ENCODE measurements around the gene STON2. TPM values are rescaled to one million over a fixed set of nuclear protein-coding genes. Genes with fewer than 3 reads are reported as not detected.
"Not testable (repeated sequence)": the region's sequence is repeated elsewhere in the genome, so short reads cannot be mapped to it uniquely, and the experiment has no call there.

The STON2 gene
- total RNA-seq, 2 donors from 2014 or later: 8.6 to 14.1 TPM

DNA sequence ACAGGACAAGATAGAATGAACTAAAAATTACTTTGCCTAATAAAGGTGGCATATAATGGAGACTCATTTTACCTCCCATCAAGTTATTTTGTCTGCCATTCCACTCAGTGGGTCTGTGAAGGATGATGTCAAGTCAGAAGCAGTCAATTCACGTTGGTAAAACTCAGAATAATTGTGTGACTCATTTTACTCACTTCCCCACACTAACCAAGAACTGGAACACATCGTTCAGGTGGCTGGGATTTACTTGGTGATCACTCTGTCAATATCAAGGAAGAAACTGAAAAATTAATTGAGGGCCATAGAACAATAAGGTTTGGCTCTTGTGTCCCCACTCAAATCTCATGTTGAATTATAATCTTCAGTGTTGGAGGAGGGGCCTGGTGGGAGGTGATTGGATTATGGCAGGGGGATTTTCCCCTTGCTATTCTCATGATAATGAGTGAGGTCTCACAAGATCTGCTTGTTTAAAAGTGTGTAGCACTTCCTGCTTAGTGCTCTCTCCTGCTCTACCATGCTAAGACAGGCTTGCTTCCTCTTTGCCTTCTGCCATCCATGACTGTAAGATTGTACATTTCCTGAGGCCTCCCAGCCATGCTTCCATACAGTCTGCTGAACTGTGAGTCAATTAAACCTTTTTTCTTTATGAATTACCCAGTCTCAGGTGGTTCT is 143.7 kb downstream of the STON2 start:
- H3K36me3 ChIP-seq: no peaks in the 10 kb centered on the region
- no peak overlapping the region for H3K4me3 ChIP-seq
- H3K9me3 ChIP-seq: no peaks in the 10 kb centered on the region
- H3K27ac ChIP-seq: no peak overlapping the region
- no peaks in the 10 kb centered on the region for H3K4me1 ChIP-seq
- TF ChIP-seq, protein P1, sequence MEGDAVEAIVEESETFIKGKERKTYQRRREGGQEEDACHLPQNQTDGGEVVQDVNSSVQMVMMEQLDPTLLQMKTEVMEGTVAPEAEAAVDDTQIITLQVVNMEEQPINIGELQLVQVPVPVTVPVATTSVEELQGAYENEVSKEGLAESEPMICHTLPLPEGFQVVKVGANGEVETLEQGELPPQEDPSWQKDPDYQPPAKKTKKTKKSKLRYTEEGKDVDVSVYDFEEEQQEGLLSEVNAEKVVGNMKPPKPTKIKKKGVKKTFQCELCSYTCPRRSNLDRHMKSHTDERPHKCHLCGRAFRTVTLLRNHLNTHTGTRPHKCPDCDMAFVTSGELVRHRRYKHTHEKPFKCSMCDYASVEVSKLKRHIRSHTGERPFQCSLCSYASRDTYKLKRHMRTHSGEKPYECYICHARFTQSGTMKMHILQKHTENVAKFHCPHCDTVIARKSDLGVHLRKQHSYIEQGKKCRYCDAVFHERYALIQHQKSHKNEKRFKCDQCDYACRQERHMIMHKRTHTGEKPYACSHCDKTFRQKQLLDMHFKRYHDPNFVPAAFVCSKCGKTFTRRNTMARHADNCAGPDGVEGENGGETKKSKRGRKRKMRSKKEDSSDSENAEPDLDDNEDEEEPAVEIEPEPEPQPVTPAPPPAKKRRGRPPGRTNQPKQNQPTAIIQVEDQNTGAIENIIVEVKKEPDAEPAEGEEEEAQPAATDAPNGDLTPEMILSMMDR (IDR thresholded peaks at IDR 0.05): no peak
- no peaks in the 10 kb centered on the region for H3K27me3 ChIP-seq
- DNase-seq (ENCODE audit: low spot score): no peak

DNA sequence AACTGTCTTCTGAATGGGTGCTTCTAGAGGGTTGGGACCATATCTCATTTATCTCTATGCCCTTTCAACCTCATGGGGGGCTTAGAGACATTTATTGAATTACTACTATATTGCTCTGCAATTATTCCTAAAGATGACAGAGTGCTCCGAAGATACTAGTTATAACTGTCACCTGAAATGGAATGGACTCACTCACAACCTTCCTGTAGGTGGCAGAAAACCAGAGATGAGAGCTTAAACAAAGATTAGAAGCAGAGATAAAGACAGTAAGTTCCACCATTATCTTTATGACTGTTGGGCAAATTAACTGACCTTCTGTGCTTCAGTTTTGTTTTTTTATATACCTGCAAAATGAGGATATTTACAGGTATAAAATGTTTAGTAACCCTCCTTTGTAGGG is 147.8 kb downstream of the STON2 start:
- H3K27me3 ChIP-seq: no peaks in the 10 kb centered on the region
- TF ChIP-seq, protein P1 (IDR thresholded peaks at IDR 0.05): no peak
- H3K4me1 ChIP-seq: no peaks in the 10 kb centered on the region
- H3K27ac ChIP-seq: no peak overlapping the region
- H3K9me3 ChIP-seq: no peaks in the 10 kb centered on the region
- no peak overlapping the region for H3K4me3 ChIP-seq
- no peaks in the 10 kb centered on the region for H3K36me3 ChIP-seq
- DNase-seq (ENCODE audit: low spot score): no peak

DNA sequence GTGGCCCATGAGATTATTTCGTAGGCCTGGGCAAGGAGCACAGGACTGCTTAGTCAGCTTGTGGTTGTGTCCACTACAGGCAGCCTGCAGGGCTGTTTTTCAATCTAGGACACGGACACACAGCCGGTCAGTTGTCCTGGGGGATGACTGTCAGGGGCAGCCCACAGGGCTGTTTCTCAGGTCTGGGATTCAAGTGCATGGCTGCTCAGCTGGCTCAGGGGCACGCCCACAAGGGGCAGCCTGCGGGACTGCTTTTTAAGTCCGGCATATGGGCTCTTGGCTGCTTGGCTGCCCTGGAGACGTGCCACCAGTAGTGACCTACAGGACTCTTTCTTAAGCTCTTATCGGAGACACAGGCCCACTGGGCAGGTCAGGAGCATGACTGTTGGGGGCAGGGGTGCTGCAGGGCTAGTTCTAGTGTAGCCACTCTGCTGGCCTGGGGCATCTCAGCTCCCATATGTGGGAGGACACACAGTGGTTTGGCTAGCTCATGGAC is 152.8 kb downstream of the STON2 start:
- Histone ChIP-seq H3K4me1 (no peaks in the 10 kb centered on the region), H3K4me3 (no peak overlapping the region), H3K9me3 (peaks cover 0 to 14% of the 10 kb centered on the region in 2 donors), H3K36me3 (no peaks in the 10 kb centered on the region), H3K27me3 (no peaks in the 10 kb centered on the region), H3K27ac (no peak overlapping the region)
- DNase-seq (ENCODE audit: low spot score): no peak
- TF ChIP-seq, protein P1 (IDR thresholded peaks at IDR 0.05): no peak

DNA sequence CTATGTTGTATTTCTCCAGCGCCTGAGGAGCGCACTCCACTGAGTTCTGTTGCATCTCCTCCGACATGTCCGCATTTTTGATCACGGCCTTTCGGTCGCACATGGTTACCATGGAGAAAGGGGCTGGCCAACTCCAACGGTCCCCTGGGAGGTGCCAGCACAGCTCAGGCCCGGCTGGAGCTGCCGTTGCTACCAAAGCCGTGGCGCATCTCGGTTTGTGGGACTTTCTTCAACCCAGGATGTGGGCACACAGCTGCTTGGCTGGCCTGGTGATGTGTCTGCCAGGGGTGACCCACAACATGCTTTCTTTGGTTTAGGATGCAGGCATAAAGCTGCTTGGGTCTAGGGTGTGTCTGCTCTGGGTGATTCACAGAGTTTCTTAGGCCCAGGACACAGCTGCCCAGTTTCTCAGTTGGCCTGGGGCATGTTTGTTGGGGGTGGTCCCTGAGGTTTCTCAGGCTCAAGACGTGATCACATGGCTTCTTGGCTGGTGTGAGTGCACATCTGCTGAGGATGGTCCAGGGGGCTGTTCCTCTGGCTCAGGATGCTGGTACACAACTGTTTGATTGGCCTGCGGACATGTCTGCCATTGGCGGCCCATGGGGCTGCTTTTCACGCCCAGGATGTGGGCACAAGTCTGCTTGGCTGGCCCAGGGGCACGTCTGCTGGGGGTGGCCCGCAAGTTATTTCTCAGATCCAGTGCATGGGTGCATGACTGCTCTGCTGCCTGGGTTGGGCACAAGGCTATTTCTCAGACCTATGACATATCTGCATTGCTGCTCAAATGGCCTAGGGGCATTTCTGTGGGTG is 153.5 kb downstream of the STON2 start:
- TF ChIP-seq, protein P1 (IDR thresholded peaks at IDR 0.05): no peak
- H3K36me3 ChIP-seq: no peaks in the 10 kb centered on the region
- no peak for DNase-seq (ENCODE audit: low spot score)
- H3K9me3 ChIP-seq: peaks cover 0 to 16% of the 10 kb centered on the region in 2 donors
- no peaks in the 10 kb centered on the region for H3K4me1 ChIP-seq
- no peak overlapping the region for H3K27ac ChIP-seq
- no peak overlapping the region for H3K4me3 ChIP-seq
- H3K27me3 ChIP-seq: no peaks in the 10 kb centered on the region

DNA sequence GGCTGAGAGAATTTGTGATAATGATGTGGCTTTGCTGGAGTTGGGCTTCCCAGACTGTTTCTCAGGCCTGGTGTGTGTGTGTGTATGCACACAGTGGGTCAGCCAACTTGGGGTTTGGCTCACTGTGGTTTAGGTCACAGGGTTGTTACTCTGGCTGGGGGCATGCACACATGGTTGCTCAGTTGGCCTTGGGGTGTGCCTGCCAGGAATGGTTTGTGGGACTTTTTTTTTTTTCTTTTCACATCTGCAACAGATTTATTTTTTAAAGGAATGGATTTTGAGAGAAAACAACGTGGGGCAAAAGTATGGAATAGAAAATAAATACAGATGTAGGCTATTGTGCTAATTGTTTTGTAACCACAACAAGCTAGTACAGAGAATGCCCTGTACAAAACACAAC is 154.4 kb downstream of the STON2 start:
- H3K27ac ChIP-seq: no peak overlapping the region
- no peak overlapping the region for H3K4me3 ChIP-seq
- TF ChIP-seq, protein P1 (IDR thresholded peaks at IDR 0.05): no peak
- H3K9me3 ChIP-seq: peaks cover 0 to 16% of the 10 kb centered on the region in 2 donors
- no peak for DNase-seq (ENCODE audit: low spot score)
- no peaks in the 10 kb centered on the region for H3K4me1 ChIP-seq
- no peaks in the 10 kb centered on the region for H3K36me3 ChIP-seq
- no peaks in the 10 kb centered on the region for H3K27me3 ChIP-seq

DNA sequence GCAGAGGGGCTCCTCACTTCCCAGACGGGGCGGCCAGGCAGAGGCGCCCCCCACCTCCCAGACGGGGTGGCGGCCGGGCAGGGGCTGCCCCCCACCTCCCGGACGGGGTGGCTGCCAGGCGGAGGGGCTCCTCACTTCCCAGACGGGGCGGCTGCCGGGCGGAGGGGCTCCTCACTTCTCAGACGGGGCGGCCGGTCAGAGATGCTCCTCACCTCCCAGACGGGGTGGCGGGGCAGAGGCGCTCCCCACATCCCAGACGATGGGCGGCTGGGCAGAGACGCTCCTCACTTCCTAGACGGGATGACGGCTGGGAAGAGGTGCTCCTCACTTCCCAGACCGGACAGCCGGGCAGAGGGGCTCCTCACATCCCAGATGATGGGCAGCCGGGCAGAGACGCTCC is 155.7 kb downstream of the STON2 start:
- DNase-seq (ENCODE audit: low spot score); H3K36me3 ChIP-seq; H3K27ac ChIP-seq; H3K4me3 ChIP-seq; H3K27me3 ChIP-seq; H3K4me1 ChIP-seq: not testable (repeated sequence)
- H3K9me3 ChIP-seq: peaks cover 0 to 16% of the 10 kb centered on the region in 2 donors
